IMR-90 (cell line): Measurements from ENCODE around the gene RAB33B. TPM values are rescaled to one million over a fixed set of nuclear protein-coding genes. Genes with fewer than 3 reads are reported as not detected.

Experiments
- ATAC-seq: fragments of 200-7000 bp; cut with Tn5 transposase; 2 replicates; pipeline ENCODE4 v1.9.1; 2020; ENCODE audit warnings: low read depth, mild to moderate bottlenecking, moderate library complexity
- BruUV-seq: library from RNA; stranded (reverse); fragments of 400-500 nt; replicated peaks from 2 replicates; lab custom pipeline; 2021; lab: Mats Ljungman, UMichigan
- CTCF ChIA-PET: fragments of 300-600 bp; formaldehyde crosslinking; extraction: SDS; loops from one replicate; lab custom pipeline; 2021; ENCODE audit warnings: antibody characterized with exemption; lab: Yijun Ruan, JAX
- POLR2A ChIA-PET: fragments of 300-600 bp; sonication (Branson Sonifier 250); formaldehyde crosslinking; loops from one replicate; lab custom pipeline; 2022; ENCODE audit warnings: antibody characterized with exemption; ENCODE audit not compliant: unreplicated experiment; lab: Charles Lee
- DNase-seq: peaks from one replicate; pipeline ENCODE4 v3.0.0; 2013
- H2AFZ ChIP-seq: replicated peaks from 2 replicates; pipeline ENCODE3; 2013; ENCODE audit warnings: low read length, mild to moderate bottlenecking; ENCODE audit not compliant: poor library complexity
- H2AK5ac ChIP-seq: 2 replicates; pipeline ENCODE4 v1.6.1; 2013; ENCODE audit warnings: low read depth, low read length, inconsistent platforms
- H2AK9ac ChIP-seq: replicated peaks from 2 replicates; pipeline ENCODE3; 2013; ENCODE audit warnings: mild to moderate bottlenecking, low read depth, low read length, moderate library complexity; ENCODE audit not compliant: poor library complexity
- H2BK120ac ChIP-seq: 2 replicates; pipeline ENCODE4 v1.6.1; 2013; ENCODE audit warnings: low read depth, low read length, inconsistent platforms
- H2BK15ac ChIP-seq: 3 replicates; pipeline ENCODE4 v1.6.1; 2013; ENCODE audit warnings: low read depth, low read length, inconsistent platforms
- H2BK20ac ChIP-seq: 2 replicates; pipeline ENCODE4 v1.6.1; 2013; ENCODE audit warnings: low read depth, mild to moderate bottlenecking, inconsistent platforms, low read length, moderate library complexity
- H2BK5ac ChIP-seq: 2 replicates; pipeline ENCODE4 v1.6.1; 2013; ENCODE audit warnings: mild to moderate bottlenecking, low read depth, low read length, inconsistent platforms; ENCODE audit not compliant: poor library complexity, severe bottlenecking
- H3K14ac ChIP-seq: replicated peaks from 2 replicates; pipeline ENCODE4 v1.6.1; 2013; ENCODE audit warnings: low read depth, low read length, inconsistent platforms
- H3K18ac ChIP-seq: 2 replicates; pipeline ENCODE4 v1.6.1; 2013; ENCODE audit warnings: low read depth, low read length, control low read depth
- H3K23ac ChIP-seq: 2 replicates; pipeline ENCODE4 v1.6.1; 2013; ENCODE audit warnings: low read depth, low read length, inconsistent platforms
- H3K27ac ChIP-seq: 2 replicates; pipeline ENCODE4 v1.5.1; 2013; ENCODE audit warnings: mild to moderate bottlenecking, control low read depth, low read length; ENCODE audit not compliant: insufficient read depth
- H3K27me3 ChIP-seq: 2 replicates; pipeline ENCODE4 v1.6.1; 2013; ENCODE audit warnings: low read length; ENCODE audit not compliant: control insufficient read depth, insufficient read depth
- H3K36me3 ChIP-seq: 2 replicates; pipeline ENCODE4 v1.6.1; 2013; ENCODE audit warnings: low read length, mixed read lengths; ENCODE audit not compliant: control insufficient read depth, insufficient read depth
- H3K4ac ChIP-seq: 2 replicates; pipeline ENCODE4 v1.6.1; 2013; ENCODE audit warnings: low read depth, low read length, inconsistent platforms
- H3K4me1 ChIP-seq: 2 replicates; pipeline ENCODE4 v1.6.1; 2013; ENCODE audit warnings: low read length, mixed read lengths; ENCODE audit not compliant: control insufficient read depth, insufficient read depth
- H3K4me2 ChIP-seq: 2 replicates; pipeline ENCODE4 v1.6.1; 2013; ENCODE audit warnings: low read depth, mild to moderate bottlenecking, control low read depth, low read length, moderate library complexity
- H3K4me3 ChIP-seq: 2 replicates; pipeline ENCODE4 v1.5.1; 2013; ENCODE audit warnings: low read depth, mild to moderate bottlenecking, control low read depth, low read length, moderate library complexity; ENCODE audit not compliant: insufficient read depth
- H3K56ac ChIP-seq: 2 replicates; pipeline ENCODE4 v1.6.1; 2013; ENCODE audit warnings: low read length, inconsistent platforms; ENCODE audit not compliant: insufficient read depth; ENCODE audit errors: extremely low read depth
- H3K79me1 ChIP-seq, 2 experiments: 2 replicates each; pipeline ENCODE4 v1.6.1; 2013; ENCODE audit warnings: low read length in 2 of 2, inconsistent platforms in 1 of 2, low read depth in 1 of 2
- H3K9ac ChIP-seq: 2 replicates; pipeline ENCODE4 v1.6.1; 2013; ENCODE audit warnings: low read depth, low read length, control low read depth
- H3K9me1 ChIP-seq: 2 replicates; pipeline ENCODE4 v1.6.1; 2013; ENCODE audit warnings: low read length, inconsistent platforms; ENCODE audit not compliant: insufficient read depth
- H3K9me3 ChIP-seq: 2 replicates; pipeline ENCODE4 v1.6.1; 2013; ENCODE audit warnings: low read length; ENCODE audit not compliant: control insufficient read depth, insufficient read depth
- H4K20me1 ChIP-seq: 2 replicates; pipeline ENCODE4 v1.6.1; 2013; ENCODE audit warnings: low read length, inconsistent platforms; ENCODE audit not compliant: insufficient read depth
- H4K5ac ChIP-seq: 2 replicates; pipeline ENCODE4 v1.6.1; 2013; ENCODE audit warnings: mild to moderate bottlenecking, low read depth, low read length, control low read depth
- H4K8ac ChIP-seq, 2 experiments: 2 replicates each; pipeline ENCODE4 v1.6.1; 2013; ENCODE audit warnings: low read depth in 2 of 2, low read length in 2 of 2, control low read depth in 1 of 2, inconsistent platforms in 1 of 2
- H4K91ac ChIP-seq: 2 replicates; pipeline ENCODE4 v1.6.1; 2013; ENCODE audit warnings: low read depth, low read length, inconsistent platforms; ENCODE audit not compliant: insufficient read depth
- CTCF ChIP-seq: conservative IDR thresholded peaks from 2 replicates; pipeline ENCODE4 v1.5.1; 2012; ENCODE audit warnings: mild to moderate bottlenecking, low read depth, low read length, improper control_type of control experiment
- MAZ ChIP-seq: IDR thresholded peaks from 2 replicates; pipeline ENCODE4 v1.6.1; 2012; ENCODE audit warnings: low read depth, mild to moderate bottlenecking, low read length, improper control_type of control experiment, moderate library complexity, borderline replicate concordance
- MXI1 ChIP-seq: IDR thresholded peaks from 2 replicates; pipeline ENCODE4 v1.6.1; 2012; ENCODE audit warnings: low read depth, mild to moderate bottlenecking, low read length, moderate library complexity, borderline replicate concordance
- RFX5 ChIP-seq: IDR thresholded peaks from 2 replicates; pipeline ENCODE4 v1.8.0; 2012; ENCODE audit warnings: low read depth, mild to moderate bottlenecking, low read length, moderate library complexity
- USF2 ChIP-seq: fragments of 150-350 bp; IDR thresholded peaks from 2 replicates; pipeline ENCODE4 v1.6.1; 2017; ENCODE audit warnings: mild to moderate bottlenecking, antibody characterized with exemption, low read length, low read depth
- WGBS, 2 experiments: methylation state at CpG; one replicate each; pipeline versions ENCODE4 v1.1.5 to v1.1.7; 2013; ENCODE audit warnings: missing lambda C conversion rate in 2 of 2; ENCODE audit not compliant: insufficient read length in 1 of 2; ENCODE audit errors: extremely low coverage in 2 of 2; 5-methylcytosine and 5-hydroxymethylcytosine counted together
- dilution Hi-C: fragments of 300-500 bp; cut with HindIII; formaldehyde crosslinking; loops from one replicate; pipeline ENCODE4 v1.14.3; 2018; ENCODE audit warnings: low sequenced_read_pairs; ENCODE audit not compliant: unreplicated experiment
- in situ Hi-C: fragments of 300-500 bp; cut with MboI; formaldehyde crosslinking; loops from 3 replicates; pipeline ENCODE4 v1.14.3; 2019; ENCODE audit warnings: low sequenced_read_pairs, inconsistent platforms, mixed read lengths
- intact Hi-C: fragments of 100-400 bp; cut with micrococcal nuclease; formaldehyde crosslinking; loops from 2 replicates; pipeline ENCODE4 v1.10.0; 2022
- polyA plus RNA-seq, 3 experiments: library from polyadenylated mRNA; depleted of rRNA; stranded (reverse); fragments of >200 nt; gene quantifications; 2 replicates each; pipeline ENCODE4 v1.2.3, GENCODE V29; 2012; ENCODE audit warnings: low replicate concordance in 1 of 3
- total RNA-seq: library from RNA; depleted of rRNA; stranded (reverse); fragments of >200 nt; gene quantifications from 2 replicates; pipeline ENCODE4 v1.2.3, GENCODE V29; 2012

The RAB33B gene
- total and polyA plus RNA-seq, 2 of the 4 experiments (the other 2 are of a cell fraction): 3.7 to 7.3 TPM

- Histone ChIP-seq H3K9me3 (peaks cover under 1% of the 10 kb centered on the region; the same call in 1 of the 2 replicates), H3K4me3 (no peak overlapping the region), H3K4ac (no peak overlapping the region), H4K91ac (no peak overlapping the region), H3K9ac (no peak overlapping the region), H3K56ac (no peak overlapping the region), H3K4me1 (no peaks in the 10 kb centered on the region), H3K4me2 (no peak overlapping the region), H2BK15ac (no peak overlapping the region), H2BK5ac (no peak overlapping the region), H2BK20ac (no peak overlapping the region), H3K18ac (no peak overlapping the region), H3K9me1 (0 out of 2 replicates have a peak, but pooled peaks cover 5% of the 10 kb centered on the region), H3K23ac (no peak overlapping the region), H3K14ac (no peak overlapping the region), H2AK5ac (no peak overlapping the region), H3K79me1 (no peaks in the 10 kb centered on the region; a peak in 1 of 4 replicates), H4K8ac (no peak overlapping the region), H3K27ac (no peak overlapping the region), H2AK9ac (no peak overlapping the region), H4K20me1 (no peaks in the 10 kb centered on the region), H3K36me3 (peaks cover 28% of the 10 kb centered on the region), H4K5ac (no peak overlapping the region), H3K27me3 (no peaks in the 10 kb centered on the region), H2BK120ac (no peak overlapping the region), H2AFZ (no peak overlapping the region)
- DNase-seq (no peak), ATAC-seq (no peak)
- TF ChIP-seq USF2 (no peak), MXI1 (no peak), MAZ (no peak), RFX5 (no peak), CTCF (no peak)
- intact Hi-C loops (no loop called here), in situ Hi-C loops (no loop called here), dilution Hi-C loops (no loop called here)
- ChIA-PET POLR2A (no interaction called here), CTCF (no interaction called here)
- WGBS, 2 experiments: 88% methylated on average over 2 of the region's 11 CpGs; no CpG with 5 or more reads in 1 of the 2 experiments
- BruUV-seq: no TSS peak
Measured at GRCh38 chr4:139508581-139509237, 54.8 kb downstream of the RAB33B start.
